ENCODE measurements around the gene GPHN.
"Not testable (repeated sequence)": the region's sequence is repeated elsewhere in the genome, so short reads cannot be mapped to it uniquely, and the experiment has no call there.

DNA sequence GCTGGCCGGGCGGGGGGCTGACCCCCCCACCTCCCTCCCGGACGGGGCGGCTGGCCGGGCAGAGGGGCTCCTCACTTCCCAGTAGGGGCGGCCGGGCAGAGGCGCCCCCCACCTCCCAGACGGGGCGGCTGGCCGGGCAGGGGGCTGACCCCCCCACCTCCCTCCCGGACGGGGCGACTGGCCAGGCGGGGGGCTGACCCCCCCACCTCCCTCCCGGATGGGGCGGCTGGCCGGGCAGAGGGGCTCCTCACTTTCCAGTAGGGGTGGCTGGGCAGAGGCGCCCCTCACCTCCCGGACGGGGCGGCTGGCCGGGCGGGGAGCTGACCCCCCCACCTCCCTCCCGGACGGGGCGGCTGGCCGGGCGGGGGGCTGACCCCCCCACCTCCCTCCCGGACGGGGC is 37.2 kb downstream of the GPHN start:
- TF ChIP-seq, protein P1, sequence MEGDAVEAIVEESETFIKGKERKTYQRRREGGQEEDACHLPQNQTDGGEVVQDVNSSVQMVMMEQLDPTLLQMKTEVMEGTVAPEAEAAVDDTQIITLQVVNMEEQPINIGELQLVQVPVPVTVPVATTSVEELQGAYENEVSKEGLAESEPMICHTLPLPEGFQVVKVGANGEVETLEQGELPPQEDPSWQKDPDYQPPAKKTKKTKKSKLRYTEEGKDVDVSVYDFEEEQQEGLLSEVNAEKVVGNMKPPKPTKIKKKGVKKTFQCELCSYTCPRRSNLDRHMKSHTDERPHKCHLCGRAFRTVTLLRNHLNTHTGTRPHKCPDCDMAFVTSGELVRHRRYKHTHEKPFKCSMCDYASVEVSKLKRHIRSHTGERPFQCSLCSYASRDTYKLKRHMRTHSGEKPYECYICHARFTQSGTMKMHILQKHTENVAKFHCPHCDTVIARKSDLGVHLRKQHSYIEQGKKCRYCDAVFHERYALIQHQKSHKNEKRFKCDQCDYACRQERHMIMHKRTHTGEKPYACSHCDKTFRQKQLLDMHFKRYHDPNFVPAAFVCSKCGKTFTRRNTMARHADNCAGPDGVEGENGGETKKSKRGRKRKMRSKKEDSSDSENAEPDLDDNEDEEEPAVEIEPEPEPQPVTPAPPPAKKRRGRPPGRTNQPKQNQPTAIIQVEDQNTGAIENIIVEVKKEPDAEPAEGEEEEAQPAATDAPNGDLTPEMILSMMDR (IDR thresholded peaks at IDR 0.05; ENCODE audit: control extremely low read depth in 1 of 3, insufficient read depth in 1 of 3, low read depth in 1 of 3, low read length in 3 of 3): not testable (repeated sequence)
- not testable (repeated sequence) for TF ChIP-seq EP300 (IDR thresholded peaks at IDR 0.05; ENCODE audit: borderline replicate concordance in 1 of 2, low read depth in 2 of 2, low read length in 2 of 2); SUZ12 (IDR thresholded peaks at IDR 0.05; ENCODE audit: low read length)

Measured in H1 (cell line).